ENCODE data around the gene TRMT10C.
"Not testable (repeated sequence)": the region's sequence is repeated elsewhere in the genome, so short reads cannot be mapped to it uniquely, and the experiment has no call there.

TRMT10C gene

DNA sequence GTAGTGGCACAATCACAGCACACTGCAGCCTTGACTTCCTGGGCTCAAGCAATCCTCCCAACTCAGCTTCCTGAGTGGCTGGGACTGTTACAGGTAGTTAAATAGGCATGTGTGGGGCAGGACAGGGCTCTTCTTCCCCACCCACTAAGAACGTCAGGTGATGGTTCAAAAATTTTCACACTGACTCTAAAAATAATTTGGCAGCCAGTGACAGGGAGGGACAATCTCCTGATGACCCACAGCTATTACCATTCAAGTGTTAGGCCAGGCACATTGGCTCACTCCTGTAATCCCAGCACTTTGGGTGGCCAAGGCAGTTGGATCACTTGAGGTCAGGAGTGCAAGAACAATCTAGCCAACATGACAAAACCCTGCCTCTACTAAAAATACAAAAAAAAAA is 12.2 kb upstream of the TRMT10C start:
- H3K79me2 ChIP-seq (ENCODE audit: low read length) = no peaks in the 10 kb centered on the region
- no peak for TF ChIP-seq CTCF (IDR thresholded peaks at IDR 0.05; ENCODE audit: low read length)
- no peak overlapping the region for H3K4me2 ChIP-seq (ENCODE audit: low read depth, low read length)
- H2AFZ ChIP-seq (ENCODE audit: low read length) = no peak overlapping the region
- DNase-seq = no peak
- no peaks in the 10 kb centered on the region for H3K36me3 ChIP-seq (replicated peaks; ENCODE audit: insufficient read depth, low read length)
- no peaks in the 10 kb centered on the region for H3K9me2 ChIP-seq (replicated peaks; ENCODE audit: insufficient read depth, low read length)
- no peaks in the 10 kb centered on the region for H3F3A ChIP-seq (ENCODE audit: insufficient read depth, low read length)
- H3K9ac ChIP-seq (ENCODE audit: low read length) = no peak overlapping the region
- H3K4me1 ChIP-seq (ENCODE audit: low read length) = no peaks in the 10 kb centered on the region
- H4K20me1 ChIP-seq (ENCODE audit: insufficient read depth, low read length) = no peaks in the 10 kb centered on the region
- H3K9me3 ChIP-seq (replicated peaks; ENCODE audit: insufficient read depth, low read length) = no peaks in the 10 kb centered on the region
- no peak overlapping the region for H3K27ac ChIP-seq (ENCODE audit: low read length)
- no peak overlapping the region for H3K4me3 ChIP-seq (ENCODE audit: low read length)
- no peaks in the 10 kb centered on the region for H3K27me3 ChIP-seq (replicated peaks; ENCODE audit: insufficient read depth, low read length)

DNA sequence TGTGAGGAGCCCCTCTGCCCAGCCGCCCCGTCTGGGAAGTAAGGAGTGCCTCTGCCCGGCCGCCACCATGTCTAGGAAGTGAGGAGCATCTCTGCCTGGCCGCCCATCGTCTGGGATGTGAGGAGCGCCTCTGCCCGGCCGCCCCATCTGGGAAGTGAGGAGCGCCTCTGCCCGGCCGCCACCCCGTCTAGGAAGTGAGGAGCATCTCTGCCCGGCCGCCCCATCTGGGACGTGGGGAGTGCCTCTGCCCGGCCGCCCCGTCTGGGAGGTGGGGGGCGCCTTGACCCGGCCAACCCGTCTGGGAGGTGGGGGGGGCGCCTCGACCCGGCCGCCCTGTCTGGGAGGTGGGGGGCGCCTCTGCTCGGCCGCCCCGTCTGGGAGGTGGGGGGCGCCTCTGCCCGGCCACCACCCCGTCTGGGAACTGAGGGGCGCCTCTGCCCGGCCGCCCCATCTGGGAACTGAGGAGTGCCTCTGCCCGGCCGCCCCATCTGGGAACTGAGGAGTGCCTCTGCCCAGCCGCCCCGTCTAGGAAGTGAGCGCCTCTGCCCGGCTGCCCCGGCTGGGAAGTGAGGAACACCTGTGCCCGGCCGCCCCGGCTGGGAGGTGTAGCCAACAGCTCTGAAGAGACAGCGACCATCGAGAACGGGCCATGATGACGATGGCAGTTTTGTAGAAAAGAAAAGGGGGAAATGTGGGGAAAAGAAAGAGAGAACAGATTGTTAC is 10.1 kb upstream of the TRMT10C start:
- not testable (repeated sequence) for H3K9ac ChIP-seq (ENCODE audit: low read length); H3K4me3 ChIP-seq (ENCODE audit: low read length); H4K20me1 ChIP-seq (ENCODE audit: insufficient read depth, low read length); H3K9me3 ChIP-seq (replicated peaks; ENCODE audit: insufficient read depth, low read length); H2AFZ ChIP-seq (ENCODE audit: low read length); H3K27me3 ChIP-seq (replicated peaks; ENCODE audit: insufficient read depth, low read length); H3K4me1 ChIP-seq (ENCODE audit: low read length); H3K9me2 ChIP-seq (replicated peaks; ENCODE audit: insufficient read depth, low read length); H3K27ac ChIP-seq (ENCODE audit: low read length); H3K4me2 ChIP-seq (ENCODE audit: low read depth, low read length); H3K36me3 ChIP-seq (replicated peaks; ENCODE audit: insufficient read depth, low read length); H3F3A ChIP-seq (ENCODE audit: insufficient read depth, low read length); H3K79me2 ChIP-seq (ENCODE audit: low read length); DNase-seq

GRCh38 chr3:101553381-101553780 is 8.3 kb upstream of the TRMT10C start:
- not testable (repeated sequence) for H3K4me3 ChIP-seq (ENCODE audit: low read length); H3F3A ChIP-seq (ENCODE audit: insufficient read depth, low read length); H3K9me2 ChIP-seq (replicated peaks; ENCODE audit: insufficient read depth, low read length); H3K27me3 ChIP-seq (replicated peaks; ENCODE audit: insufficient read depth, low read length); DNase-seq; H4K20me1 ChIP-seq (ENCODE audit: insufficient read depth, low read length); H3K9me3 ChIP-seq (replicated peaks; ENCODE audit: insufficient read depth, low read length); H3K79me2 ChIP-seq (ENCODE audit: low read length); H3K27ac ChIP-seq (ENCODE audit: low read length); H3K4me1 ChIP-seq (ENCODE audit: low read length); H3K36me3 ChIP-seq (replicated peaks; ENCODE audit: insufficient read depth, low read length); H3K9ac ChIP-seq (ENCODE audit: low read length)
- Histone ChIP-seq H3K4me2 (ENCODE audit: low read depth, low read length) (peak overlapping the region; percentile 34; the same call in 1 of the 2 replicates), H2AFZ (ENCODE audit: low read length) (peak overlapping the region; percentile 2; the same call in 1 of the 2 replicates)

DNA sequence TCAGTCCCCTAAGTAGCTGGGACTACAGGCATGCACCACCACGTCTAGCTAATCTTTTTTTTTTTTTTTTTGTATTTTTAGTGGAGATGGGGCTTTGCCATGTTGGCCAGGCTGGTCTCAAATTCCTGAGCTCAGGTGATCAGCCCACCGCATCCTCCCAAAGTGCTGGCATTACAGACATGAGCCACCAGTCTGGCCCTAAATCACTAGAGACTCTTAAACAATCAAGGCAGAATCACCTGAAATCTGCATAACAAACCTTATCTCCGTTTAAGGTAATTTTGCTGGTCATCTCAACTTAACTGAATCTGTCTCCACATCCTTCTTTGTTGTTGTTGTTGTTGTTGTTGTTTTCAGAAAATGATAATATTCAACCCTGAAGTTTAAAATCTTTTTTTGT is 5.6 kb upstream of the TRMT10C start:
- Histone ChIP-seq H3K9me3 (replicated peaks; ENCODE audit: insufficient read depth, low read length) (no peaks in the 10 kb centered on the region), H3K4me3 (ENCODE audit: low read length) (no peak overlapping the region), H2AFZ (ENCODE audit: low read length) (no peak overlapping the region), H3K4me1 (ENCODE audit: low read length) (no peaks in the 10 kb centered on the region), H3K9me2 (replicated peaks; ENCODE audit: insufficient read depth, low read length) (no peaks in the 10 kb centered on the region), H3K36me3 (replicated peaks; ENCODE audit: insufficient read depth, low read length) (no peaks in the 10 kb centered on the region), H3F3A (ENCODE audit: insufficient read depth, low read length) (no peaks in the 10 kb centered on the region; the same call in 1 of the 2 replicates), H3K4me2 (ENCODE audit: low read depth, low read length) (no peak overlapping the region), H3K27ac (ENCODE audit: low read length) (no peak overlapping the region), H3K9ac (ENCODE audit: low read length) (no peak overlapping the region), H3K79me2 (ENCODE audit: low read length) (no peaks in the 10 kb centered on the region), H4K20me1 (ENCODE audit: insufficient read depth, low read length) (no peaks in the 10 kb centered on the region), H3K27me3 (replicated peaks; ENCODE audit: insufficient read depth, low read length) (no peaks in the 10 kb centered on the region)
- DNase-seq = no peak
- TF ChIP-seq EZH2phosphoT487 (IDR thresholded peaks at IDR 0.05; ENCODE audit: low read length) = no peak
- TF ChIP-seq CTCF (IDR thresholded peaks at IDR 0.05; ENCODE audit: low read length) = no peak
- TF ChIP-seq EZH2 (optimal IDR thresholded peaks at IDR 0.05; ENCODE audit: low read depth, low read length) = no peak
